Measurements from ENCODE around the gene RIC8B. TPM values are rescaled to one million over a fixed set of nuclear protein-coding genes. Genes with fewer than 3 reads are reported as not detected.
A peak's percentile ranks its signal among the peaks of the same experiment; 100 is the strongest.

The RIC8B gene
- total RNA-seq, 2 donors from 2014 or later = 19.6 to 23.3 TPM

GRCh38 chr12:106780010-106780631 is 5.6 kb downstream of the RIC8B start:
- Mint-ChIP-seq H3K27ac (peak overlapping the region; percentile 63), H3K27me3 (ENCODE audit: insufficient read depth) (no peaks in the 10 kb centered on the region), H3K9me3 (no peaks in the 10 kb centered on the region), H3K4me1 (peaks cover 34% of the 10 kb centered on the region), H3K36me3 (ENCODE audit: low read depth) (peaks cover 10% of the 10 kb centered on the region), H3K4me3 (no peak overlapping the region)
- Histone ChIP-seq H3K9me3 (ENCODE audit: control insufficient read depth, low read length) (no peaks in the 10 kb centered on the region), H3K27ac (ENCODE audit: low read depth, low read length) (no peak overlapping the region), H3K4me1 (ENCODE audit: control insufficient read depth, insufficient read depth, low read length) (no peaks in the 10 kb centered on the region), H3K36me3 (ENCODE audit: control insufficient read depth, insufficient read depth, low read length) (peaks cover 9% of the 10 kb centered on the region), H3K4me3 (ENCODE audit: low read length) (no peak overlapping the region), H3K9ac (ENCODE audit: extremely low read depth, low read length, poor library complexity, severe bottlenecking) (no peak overlapping the region), H3K27me3 (ENCODE audit: control insufficient read depth, insufficient read depth, low read length, poor library complexity, severe bottlenecking) (no peaks in the 10 kb centered on the region)
- WGBS, 2 experiments (ENCODE audit: insufficient coverage in 1 of 2, insufficient read length in 1 of 2) = 83 to 90% methylated on average over 2 to 3 of the region's 3 CpGs
- TF ChIP-seq CTCF (conservative IDR thresholded peaks at IDR 0.05) = no peak
- no peak for DNase-seq

DNA sequence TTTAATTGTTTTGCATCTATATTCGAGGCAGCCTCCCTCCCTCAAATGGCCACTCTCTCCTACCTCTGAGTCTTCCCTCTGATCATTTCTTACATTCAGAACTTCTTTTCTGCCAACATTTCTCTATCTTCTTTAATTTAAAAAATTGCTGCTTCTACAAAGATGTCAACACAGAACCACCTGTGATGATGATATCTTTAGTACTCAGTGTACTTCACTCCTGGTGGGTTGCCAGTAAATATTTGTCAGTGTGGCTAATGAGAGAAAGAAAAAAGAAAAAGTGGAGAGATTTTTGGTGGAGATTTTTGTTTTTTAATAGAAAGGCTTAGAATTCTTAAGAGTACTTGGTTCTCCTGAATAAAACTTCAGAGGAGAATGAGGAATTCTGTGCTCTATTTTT is 8.1 kb downstream of the RIC8B start:
- H3K9ac ChIP-seq (ENCODE audit: extremely low read depth, low read length, poor library complexity, severe bottlenecking) = no peak overlapping the region
- no peak overlapping the region for H3K4me3 ChIP-seq (ENCODE audit: low read length)
- H3K4me1 ChIP-seq (ENCODE audit: control insufficient read depth, insufficient read depth, low read length) = no peaks in the 10 kb centered on the region
- Mint-ChIP-seq H3K27ac (no peak overlapping the region), H3K9me3 (peaks cover under 1% of the 10 kb centered on the region), H3K4me1 (peaks cover 27% of the 10 kb centered on the region), H3K4me3 (no peak overlapping the region), H3K27me3 (ENCODE audit: insufficient read depth) (no peaks in the 10 kb centered on the region), H3K36me3 (ENCODE audit: low read depth) (peaks cover 26% of the 10 kb centered on the region)
- peaks cover 4% of the 10 kb centered on the region for H3K9me3 ChIP-seq (ENCODE audit: control insufficient read depth, low read length)
- peaks cover 26% of the 10 kb centered on the region for H3K36me3 ChIP-seq (ENCODE audit: control insufficient read depth, insufficient read depth, low read length)
- no peak for DNase-seq
- no peak overlapping the region for H3K27ac ChIP-seq (ENCODE audit: low read depth, low read length)
- no peak for TF ChIP-seq CTCF (conservative IDR thresholded peaks at IDR 0.05)
- WGBS, 2 experiments (ENCODE audit: insufficient coverage in 1 of 2, insufficient read length in 1 of 2) = 78 to 81% methylated on average over 1 of the region's 1 CpG
- no peaks in the 10 kb centered on the region for H3K27me3 ChIP-seq (ENCODE audit: control insufficient read depth, insufficient read depth, low read length, poor library complexity, severe bottlenecking)

DNA sequence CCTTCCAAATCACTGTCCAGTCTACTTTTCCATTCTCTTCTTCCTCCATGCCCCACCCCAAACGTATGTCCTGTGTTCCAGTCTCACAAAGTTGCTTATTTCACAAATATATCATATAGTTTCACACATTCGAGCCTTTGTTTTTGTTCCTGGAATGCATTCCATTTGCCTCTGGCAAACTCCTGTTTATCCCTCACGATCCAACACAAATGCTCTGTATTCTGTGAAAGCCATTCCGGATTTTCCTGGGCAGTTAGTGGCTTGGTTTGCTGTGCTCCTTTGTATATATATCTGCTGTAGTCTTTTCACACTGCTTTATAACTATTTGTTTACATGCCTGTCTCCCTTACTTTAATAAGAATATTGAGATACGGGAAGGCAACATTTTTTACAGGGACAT is 9.0 kb downstream of the RIC8B start:
- peaks cover 7% of the 10 kb centered on the region for H3K9me3 Mint-ChIP-seq
- H3K27me3 ChIP-seq (ENCODE audit: control insufficient read depth, insufficient read depth, low read length, poor library complexity, severe bottlenecking) = no peaks in the 10 kb centered on the region

More for the DNA sequence above, 9.0 kb downstream of the RIC8B start:
- H3K27ac ChIP-seq (ENCODE audit: low read depth, low read length) = no peak overlapping the region
- peaks cover 4% of the 10 kb centered on the region for H3K9me3 ChIP-seq (ENCODE audit: control insufficient read depth, low read length)
- DNase-seq = no peak
- no peaks in the 10 kb centered on the region for H3K4me1 ChIP-seq (ENCODE audit: control insufficient read depth, insufficient read depth, low read length)
- no peak for TF ChIP-seq CTCF (conservative IDR thresholded peaks at IDR 0.05)
- Mint-ChIP-seq H3K4me1 (peaks cover 23% of the 10 kb centered on the region), H3K27me3 (ENCODE audit: insufficient read depth) (no peaks in the 10 kb centered on the region), H3K27ac (no peak overlapping the region), H3K36me3 (ENCODE audit: low read depth) (peaks cover 35% of the 10 kb centered on the region), H3K4me3 (no peak overlapping the region)
- no peak overlapping the region for H3K4me3 ChIP-seq (ENCODE audit: low read length)
- H3K36me3 ChIP-seq (ENCODE audit: control insufficient read depth, insufficient read depth, low read length) = peaks cover 26% of the 10 kb centered on the region
- H3K9ac ChIP-seq (ENCODE audit: extremely low read depth, low read length, poor library complexity, severe bottlenecking) = no peak overlapping the region
- 82 to 94% methylated on average over 3 to 5 of the region's 5 CpGs for WGBS, 2 experiments (ENCODE audit: insufficient coverage in 1 of 2, insufficient read length in 1 of 2)

Data from endodermal cell (in vitro differentiated cells).